Fibroblast of pulmonary artery (primary cell): ENCODE data around the gene DHRS3.
"Not testable (repeated sequence)": the region's sequence is repeated elsewhere in the genome, so short reads cannot be mapped to it uniquely, and the experiment has no call there.

Experiments used
- DNase-seq: peaks from one replicate; pipeline ENCODE4 v3.0.0-alpha.2; 2010; ENCODE audit warnings: low read depth
- H3K4me3 ChIP-seq: replicated peaks from 2 replicates; pipeline ENCODE4 v1.5.1; 2011; ENCODE audit warnings: low read depth, mild to moderate bottlenecking, control low read depth, low read length, moderate library complexity
- TF ChIP-seq, protein P1 (sequence below): IDR thresholded peaks from 2 replicates; pipeline ENCODE4 v1.5.1; 2011; ENCODE audit warnings: mild to moderate bottlenecking, control low read depth, low read length, inconsistent platforms; ENCODE audit errors: missing control alignments

DHRS3 gene

DNA sequence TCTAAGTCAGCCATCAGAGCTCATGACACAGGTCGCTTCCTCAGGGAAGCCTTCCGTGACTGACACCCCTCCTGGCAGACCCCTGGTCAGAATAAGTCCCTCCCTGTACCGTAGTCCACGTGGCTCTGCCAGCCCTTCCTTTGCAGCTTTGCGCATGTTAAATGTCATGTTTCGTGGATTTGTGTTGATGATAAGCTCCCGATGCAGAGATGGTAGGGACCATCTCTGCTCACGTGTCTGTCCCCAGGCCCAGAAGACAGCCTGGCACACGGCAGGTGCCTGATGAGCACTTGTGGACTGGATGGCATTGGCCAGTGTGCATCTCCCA lies 75.9 kb downstream of the DHRS3 start:
- TF ChIP-seq, protein P1, sequence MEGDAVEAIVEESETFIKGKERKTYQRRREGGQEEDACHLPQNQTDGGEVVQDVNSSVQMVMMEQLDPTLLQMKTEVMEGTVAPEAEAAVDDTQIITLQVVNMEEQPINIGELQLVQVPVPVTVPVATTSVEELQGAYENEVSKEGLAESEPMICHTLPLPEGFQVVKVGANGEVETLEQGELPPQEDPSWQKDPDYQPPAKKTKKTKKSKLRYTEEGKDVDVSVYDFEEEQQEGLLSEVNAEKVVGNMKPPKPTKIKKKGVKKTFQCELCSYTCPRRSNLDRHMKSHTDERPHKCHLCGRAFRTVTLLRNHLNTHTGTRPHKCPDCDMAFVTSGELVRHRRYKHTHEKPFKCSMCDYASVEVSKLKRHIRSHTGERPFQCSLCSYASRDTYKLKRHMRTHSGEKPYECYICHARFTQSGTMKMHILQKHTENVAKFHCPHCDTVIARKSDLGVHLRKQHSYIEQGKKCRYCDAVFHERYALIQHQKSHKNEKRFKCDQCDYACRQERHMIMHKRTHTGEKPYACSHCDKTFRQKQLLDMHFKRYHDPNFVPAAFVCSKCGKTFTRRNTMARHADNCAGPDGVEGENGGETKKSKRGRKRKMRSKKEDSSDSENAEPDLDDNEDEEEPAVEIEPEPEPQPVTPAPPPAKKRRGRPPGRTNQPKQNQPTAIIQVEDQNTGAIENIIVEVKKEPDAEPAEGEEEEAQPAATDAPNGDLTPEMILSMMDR: no peak
- no peak overlapping the region for H3K4me3 ChIP-seq
- no peak for DNase-seq

- TF ChIP-seq, protein P1: no peak
- H3K4me3 ChIP-seq: no peak overlapping the region
- DNase-seq: peak; percentile 66
Measured at GRCh38 chr1:12541274-12542137, 76.5 kb downstream of the DHRS3 start.

DNA sequence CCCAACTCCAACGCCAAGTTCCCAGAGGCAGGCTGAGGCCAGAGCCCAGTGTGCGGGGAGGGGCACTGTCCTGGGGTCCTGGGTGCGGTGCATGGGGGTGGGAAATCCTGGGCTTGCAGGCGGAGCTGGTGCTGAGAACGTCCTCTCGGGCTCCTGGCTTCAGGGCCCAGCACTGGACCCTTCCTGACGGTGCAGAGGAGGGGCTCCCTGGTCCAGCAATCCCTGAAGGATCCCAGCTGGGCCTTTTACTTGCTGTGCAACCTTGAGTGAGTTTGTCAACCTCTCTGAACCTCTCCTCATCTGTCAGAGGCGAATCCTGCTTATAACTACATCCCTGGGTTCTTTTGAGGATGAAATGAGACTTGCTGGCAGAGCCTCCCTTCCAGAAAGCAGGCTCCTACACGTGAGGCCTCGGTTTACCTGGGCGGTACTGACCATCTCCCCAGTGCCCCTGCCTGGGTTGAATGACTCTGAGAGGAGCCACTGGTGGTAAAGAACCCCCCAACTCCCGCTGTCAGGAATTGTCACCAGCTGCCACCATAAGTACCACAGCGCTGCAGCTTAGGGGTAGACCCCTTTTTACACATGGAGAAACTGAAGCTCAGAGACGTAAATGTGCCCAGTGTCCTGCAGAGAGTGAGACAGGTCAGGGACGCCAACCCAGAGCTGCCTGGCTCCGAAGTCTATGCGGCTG lies 77.3 kb downstream of the DHRS3 start:
- H3K4me3 ChIP-seq: no peak overlapping the region

GRCh38 chr1:12539705-12540579 lies 78.1 kb downstream of the DHRS3 start:
- H3K4me3 ChIP-seq: no peak overlapping the region
- TF ChIP-seq, protein P1: no peak
- peak; percentile 94 for DNase-seq

More for the DNA sequence above, 77.3 kb downstream of the DHRS3 start:
- TF ChIP-seq, protein P1: no peak
- no peak for DNase-seq

GRCh38 chr1:12539320-12539704 lies 78.7 kb downstream of the DHRS3 start:
- DNase-seq: no peak
- TF ChIP-seq, protein P1: no peak
- H3K4me3 ChIP-seq: no peak overlapping the region

GRCh38 chr1:12538536-12538935 lies 79.5 kb downstream of the DHRS3 start:
- DNase-seq, H3K4me3 ChIP-seq: not testable (repeated sequence)

DNA sequence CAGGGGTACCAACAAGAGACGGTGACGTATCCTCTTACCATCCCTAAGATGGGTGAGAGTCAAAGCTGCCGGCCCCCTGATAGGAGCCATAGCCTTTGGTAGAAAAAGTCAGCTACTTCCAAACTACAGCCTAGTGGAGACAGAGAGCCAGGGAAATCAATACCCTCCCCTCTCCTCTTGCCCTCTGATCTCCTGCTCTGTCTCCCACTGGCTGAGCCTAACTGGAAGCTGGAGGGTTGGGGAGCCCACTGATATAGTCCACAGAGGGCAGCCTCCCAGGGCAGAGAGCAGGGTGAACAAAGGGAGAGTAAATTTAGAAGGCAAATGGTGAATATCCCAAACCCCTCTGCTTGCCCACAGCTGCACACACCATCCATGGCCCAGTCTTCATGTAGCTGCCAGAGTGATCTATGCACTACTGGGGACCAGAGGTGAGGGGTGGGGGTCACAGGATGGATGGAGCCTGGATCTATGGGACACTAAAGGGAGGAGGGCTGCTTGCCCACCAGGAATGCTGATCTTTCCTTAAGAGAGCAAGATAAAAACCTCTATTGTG lies 80.0 kb downstream of the DHRS3 start:
- TF ChIP-seq, protein P1: no peak
- no peak for DNase-seq
- H3K4me3 ChIP-seq: no peak overlapping the region
